ENCODE measurements around the gene OXA1L. TPM values are rescaled to one million over a fixed set of nuclear protein-coding genes. Genes with fewer than 3 reads are reported as not detected.

The OXA1L gene
- total RNA-seq, 1 experiment from 2014 or later = 110 TPM

DNA sequence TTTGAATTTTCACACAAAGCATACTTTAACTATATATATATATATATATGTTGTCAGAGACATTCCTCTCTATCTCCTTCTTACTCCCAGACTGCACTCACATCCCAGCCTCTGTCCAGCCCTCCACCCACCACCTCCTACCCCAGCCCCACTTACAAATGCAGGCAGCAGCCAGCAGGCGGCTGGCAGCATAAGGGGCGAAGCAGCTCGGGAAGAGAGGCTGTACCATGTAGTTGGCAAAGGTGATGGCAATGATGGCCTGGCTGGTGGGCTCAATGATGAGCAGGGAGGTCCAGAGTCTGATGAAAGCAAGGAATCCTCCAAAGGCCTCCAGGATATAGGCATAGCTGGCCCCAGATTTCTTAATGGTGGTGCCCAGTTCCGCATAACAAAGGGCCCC is 46.3 kb downstream of the OXA1L start:
- no peak overlapping the region for H3K27ac Mint-ChIP-seq (ENCODE audit: unreplicated experiment)
- CTCF ChIA-PET = interaction anchor here (0.6 to 0.9 kb wide), 2 partner anchors 10 to 28 kb away, joined by 3 to 4 read pairs; no protein-coding TSS in a partner anchor
- no peaks in the 10 kb centered on the region for H3K27me3 Mint-ChIP-seq (ENCODE audit: insufficient read depth, unreplicated experiment)

DNA sequence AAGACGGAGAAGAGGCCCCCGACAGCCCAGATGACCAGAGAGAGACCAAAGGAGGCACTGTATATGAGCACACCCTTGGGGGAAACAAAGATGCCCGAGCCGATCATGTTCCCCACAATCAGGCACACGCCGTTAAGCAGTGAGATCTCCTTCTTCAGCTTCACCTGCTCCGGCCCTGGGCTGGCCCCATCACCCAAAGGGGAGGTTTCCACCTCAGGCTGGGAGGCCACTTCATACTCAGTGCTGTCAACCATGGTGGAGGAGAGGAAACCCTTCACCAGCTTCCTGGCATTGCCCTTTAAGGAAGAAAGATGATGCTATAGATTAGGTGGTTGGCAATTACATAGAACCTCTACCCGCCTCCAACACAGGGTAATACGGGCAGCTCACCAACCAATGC is 46.7 kb downstream of the OXA1L start:
- H3K4me1 ChIP-seq = peaks cover 55% of the 10 kb centered on the region
- H3K4me1 Mint-ChIP-seq (ENCODE audit: low read depth, unreplicated experiment) = peaks cover 35% of the 10 kb centered on the region
- no peak for DNase-seq
- H3K4me3 ChIP-seq (ENCODE audit: low read depth, low read length) = no peak overlapping the region
- H3K36me3 Mint-ChIP-seq (ENCODE audit: insufficient read depth, unreplicated experiment) = peaks cover 76% of the 10 kb centered on the region
- H3K27me3 Mint-ChIP-seq (ENCODE audit: insufficient read depth, unreplicated experiment) = no peaks in the 10 kb centered on the region
- H3K36me3 ChIP-seq (ENCODE audit: control insufficient read depth, insufficient read depth, low read length) = peaks cover 2% of the 10 kb centered on the region; the same call in 1 of the 2 replicates
- BruUV-seq (replicated peaks) = no TSS peak
- TF ChIP-seq, protein P1, sequence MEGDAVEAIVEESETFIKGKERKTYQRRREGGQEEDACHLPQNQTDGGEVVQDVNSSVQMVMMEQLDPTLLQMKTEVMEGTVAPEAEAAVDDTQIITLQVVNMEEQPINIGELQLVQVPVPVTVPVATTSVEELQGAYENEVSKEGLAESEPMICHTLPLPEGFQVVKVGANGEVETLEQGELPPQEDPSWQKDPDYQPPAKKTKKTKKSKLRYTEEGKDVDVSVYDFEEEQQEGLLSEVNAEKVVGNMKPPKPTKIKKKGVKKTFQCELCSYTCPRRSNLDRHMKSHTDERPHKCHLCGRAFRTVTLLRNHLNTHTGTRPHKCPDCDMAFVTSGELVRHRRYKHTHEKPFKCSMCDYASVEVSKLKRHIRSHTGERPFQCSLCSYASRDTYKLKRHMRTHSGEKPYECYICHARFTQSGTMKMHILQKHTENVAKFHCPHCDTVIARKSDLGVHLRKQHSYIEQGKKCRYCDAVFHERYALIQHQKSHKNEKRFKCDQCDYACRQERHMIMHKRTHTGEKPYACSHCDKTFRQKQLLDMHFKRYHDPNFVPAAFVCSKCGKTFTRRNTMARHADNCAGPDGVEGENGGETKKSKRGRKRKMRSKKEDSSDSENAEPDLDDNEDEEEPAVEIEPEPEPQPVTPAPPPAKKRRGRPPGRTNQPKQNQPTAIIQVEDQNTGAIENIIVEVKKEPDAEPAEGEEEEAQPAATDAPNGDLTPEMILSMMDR (IDR thresholded peaks at IDR 0.05; ENCODE audit: insufficient read depth in 1 of 2, low read depth in 1 of 2, low read length in 1 of 2, severe bottlenecking in 1 of 2, unreplicated experiment in 1 of 2) = no peak
- intact Hi-C loops (cut with micrococcal nuclease; ENCODE audit: unreplicated experiment) = no loop called here
- no peaks in the 10 kb centered on the region for H3K9me3 Mint-ChIP-seq (ENCODE audit: unreplicated experiment)
- H3K9me3 ChIP-seq = no peaks in the 10 kb centered on the region
- H3K27ac Mint-ChIP-seq (ENCODE audit: unreplicated experiment) = peak overlapping the region; percentile 32
- H3K4me3 Mint-ChIP-seq (ENCODE audit: unreplicated experiment) = peak overlapping the region; percentile 89
- POLR2A ChIA-PET = no interaction called here
- CTCF ChIA-PET = interaction anchor here (0.9 kb wide), 1 partner anchor 10 kb away, joined by 3 read pairs; no protein-coding TSS in a partner anchor
- no peaks in the 10 kb centered on the region for H3K27me3 ChIP-seq (replicated peaks; ENCODE audit: control insufficient read depth, insufficient read depth, low read length)

More for the DNA sequence above, 46.3 kb downstream of the OXA1L start:
- no peak overlapping the region for H3K4me3 ChIP-seq (ENCODE audit: low read depth, low read length)
- H3K9me3 Mint-ChIP-seq (ENCODE audit: unreplicated experiment) = no peaks in the 10 kb centered on the region
- H3K27me3 ChIP-seq (replicated peaks; ENCODE audit: control insufficient read depth, insufficient read depth, low read length) = no peaks in the 10 kb centered on the region
- no peaks in the 10 kb centered on the region for H3K9me3 ChIP-seq
- BruUV-seq (replicated peaks) = no TSS peak
- H3K4me3 Mint-ChIP-seq (ENCODE audit: unreplicated experiment) = peak overlapping the region; percentile 89
- peaks cover 2% of the 10 kb centered on the region; the same call in 1 of the 2 replicates for H3K36me3 ChIP-seq (ENCODE audit: control insufficient read depth, insufficient read depth, low read length)
- H3K4me1 Mint-ChIP-seq (ENCODE audit: low read depth, unreplicated experiment) = peaks cover 35% of the 10 kb centered on the region
- peak; percentile 44 to 45 for DNase-seq
- intact Hi-C loops (cut with micrococcal nuclease; ENCODE audit: unreplicated experiment) = no loop called here
- TF ChIP-seq, protein P1 (IDR thresholded peaks at IDR 0.05; ENCODE audit: insufficient read depth in 1 of 2, low read depth in 1 of 2, low read length in 1 of 2, severe bottlenecking in 1 of 2, unreplicated experiment in 1 of 2) = peak in 1 of 2 experiments; percentile 30
- H3K4me1 ChIP-seq = peaks cover 55% of the 10 kb centered on the region
- H3K36me3 Mint-ChIP-seq (ENCODE audit: insufficient read depth, unreplicated experiment) = peaks cover 80% of the 10 kb centered on the region
- POLR2A ChIA-PET = interaction anchor here (1.1 kb wide), 1 partner anchor 24 kb away, joined by 12 read pairs; no protein-coding TSS in a partner anchor

DNA sequence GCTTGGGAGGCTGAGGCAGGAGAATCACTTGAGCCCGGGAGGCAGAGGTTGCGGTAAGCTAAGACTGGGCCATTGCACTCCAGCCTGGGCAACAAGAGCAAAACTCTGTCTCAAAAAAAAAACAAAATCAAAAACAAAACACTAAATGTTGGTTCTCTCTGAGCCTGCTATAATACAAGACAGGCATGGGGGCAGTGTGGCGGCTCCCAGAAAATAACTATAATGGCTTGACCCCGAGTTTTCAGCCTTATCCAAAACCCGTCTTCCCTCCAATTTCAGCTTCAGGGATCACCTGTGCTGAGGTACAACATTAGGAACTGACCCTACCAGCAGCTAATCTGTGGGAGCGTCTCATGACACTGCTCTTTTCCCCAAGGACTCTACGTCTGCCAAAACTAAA is 47.9 kb downstream of the OXA1L start:
- no peak for DNase-seq
- TF ChIP-seq, protein P1 (IDR thresholded peaks at IDR 0.05; ENCODE audit: insufficient read depth in 1 of 2, low read depth in 1 of 2, low read length in 1 of 2, severe bottlenecking in 1 of 2, unreplicated experiment in 1 of 2) = no peak
- H3K9me3 ChIP-seq = no peaks in the 10 kb centered on the region
- POLR2A ChIA-PET = interaction anchor here (1.0 to 1.9 kb wide), 2 partner anchors 16 to 48 kb away, joined by 3 to 5 read pairs; partner anchors contain the start of genes MRPL52 and OXA1L
- H3K36me3 ChIP-seq (ENCODE audit: control insufficient read depth, insufficient read depth, low read length) = peaks cover 2% of the 10 kb centered on the region; the same call in 1 of the 2 replicates
- H3K9me3 Mint-ChIP-seq (ENCODE audit: unreplicated experiment) = no peaks in the 10 kb centered on the region
- H3K4me3 Mint-ChIP-seq (ENCODE audit: unreplicated experiment) = peak overlapping the region; percentile 89
- no peaks in the 10 kb centered on the region for H3K27me3 ChIP-seq (replicated peaks; ENCODE audit: control insufficient read depth, insufficient read depth, low read length)
- CTCF ChIA-PET = interaction anchor here (1.0 kb wide), 1 partner anchor 38 kb away, joined by 3 read pairs; no protein-coding TSS in a partner anchor
- H3K4me1 Mint-ChIP-seq (ENCODE audit: low read depth, unreplicated experiment) = peaks cover 35% of the 10 kb centered on the region
- intact Hi-C loops (cut with micrococcal nuclease; ENCODE audit: unreplicated experiment) = no loop called here
- H3K27ac Mint-ChIP-seq (ENCODE audit: unreplicated experiment) = peak overlapping the region; percentile 70
- no TSS peak for BruUV-seq (replicated peaks)
- H3K36me3 Mint-ChIP-seq (ENCODE audit: insufficient read depth, unreplicated experiment) = peaks cover 72% of the 10 kb centered on the region
- H3K4me3 ChIP-seq (ENCODE audit: low read depth, low read length) = peak overlapping the region; percentile 48
- peaks cover 54% of the 10 kb centered on the region for H3K4me1 ChIP-seq
- H3K27me3 Mint-ChIP-seq (ENCODE audit: insufficient read depth, unreplicated experiment) = no peaks in the 10 kb centered on the region
